DMS 273 treated with DMSO at 0.1 percent for 48 hours (cell line): ENCODE results near the gene LHFPL6.

Experiments used
- DNase-seq: peaks from one replicate; lab custom pipeline; 2025; lab: John Stamatoyannopoulos, UW

LHFPL6 gene

GRCh38 chr13:39602614-39603366, at the start of gene LHFPL6:
TSS of gene LHFPL6 (minus strand) at chr13:39603193.
- DNase-seq: no peak

GRCh38 chr13:39646122-39646521, 43.1 kb upstream of the LHFPL6 start:
- DNase-seq: no peak

- DNase-seq: no peak
These were observed 38.7 kb upstream of the LHFPL6 start for GRCh38 chr13:39641645-39642044.

GRCh38 chr13:39637890-39638289, 34.9 kb upstream of the LHFPL6 start:
- no peak for DNase-seq

- no peak for DNase-seq
These were observed 32.6 kb upstream of the LHFPL6 start for GRCh38 chr13:39635564-39635963.

- no peak for DNase-seq
These were observed 30.0 kb upstream of the LHFPL6 start for GRCh38 chr13:39632994-39633393.

GRCh38 chr13:39631307-39631706, 28.3 kb upstream of the LHFPL6 start:
- no peak for DNase-seq

- no peak for DNase-seq
These were observed 20.5 kb upstream of the LHFPL6 start for GRCh38 chr13:39623466-39623865.

GRCh38 chr13:39618561-39618960, 15.6 kb upstream of the LHFPL6 start:
- no peak for DNase-seq

GRCh38 chr13:39616087-39616694, 13.2 kb upstream of the LHFPL6 start:
- peak; percentile 49 for DNase-seq

GRCh38 chr13:39612023-39612637, 9.1 kb upstream of the LHFPL6 start:
- DNase-seq: no peak

- no peak for DNase-seq
These were observed 4.9 kb upstream of the LHFPL6 start for GRCh38 chr13:39607876-39608275.

- no peak for DNase-seq
These were observed 2.8 kb upstream of the LHFPL6 start for GRCh38 chr13:39605677-39606320.

GRCh38 chr13:39604756-39605155, 1.8 kb upstream of the LHFPL6 start:
- DNase-seq: no peak

- no peak for DNase-seq
These were observed 493 bp upstream of the LHFPL6 start for GRCh38 chr13:39603424-39603947.

- peak; percentile 8 for DNase-seq
These were observed 748 bp downstream of the LHFPL6 start for GRCh38 chr13:39602277-39602613.

GRCh38 chr13:39601636-39602035, 1.4 kb downstream of the LHFPL6 start:
- no peak for DNase-seq

GRCh38 chr13:39600766-39601165, 2.2 kb downstream of the LHFPL6 start:
- no peak for DNase-seq

GRCh38 chr13:39599842-39600241, 3.2 kb downstream of the LHFPL6 start:
- DNase-seq: no peak

- no peak for DNase-seq
These were observed 4.0 kb downstream of the LHFPL6 start for GRCh38 chr13:39599012-39599411.

GRCh38 chr13:39597838-39598237, 5.2 kb downstream of the LHFPL6 start:
- DNase-seq: peak; percentile 41

GRCh38 chr13:39596685-39597084, 6.3 kb downstream of the LHFPL6 start:
- no peak for DNase-seq

GRCh38 chr13:39596176-39596575, 6.8 kb downstream of the LHFPL6 start:
- no peak for DNase-seq
